Astrocyte (in vitro differentiated cells and primary cell): Measurements from ENCODE around the gene HAP1. TPM values are rescaled to one million over a fixed set of nuclear protein-coding genes. Genes with fewer than 3 reads are reported as not detected.
"Not testable (repeated sequence)": the region's sequence is repeated elsewhere in the genome, so short reads cannot be mapped to it uniquely, and the experiment has no call there.

Experiments
- DNase-seq: peaks from one replicate; pipeline ENCODE4 v3.0.0-alpha.2; 2010; ENCODE audit warnings: low read depth
- FAIRE-seq: peaks from 2 replicates; lab custom pipeline; 2011; peaks lifted over from hg19 to GRCh38; lab: Jason Lieb, UNC
- H2AFZ ChIP-seq: 2 replicates; pipeline ENCODE4 v1.6.0; 2012; ENCODE audit warnings: low read depth, low read length, inconsistent platforms
- H3K27ac ChIP-seq: 2 replicates; pipeline ENCODE4 v1.5.1; 2011; ENCODE audit warnings: low read depth, low read length, inconsistent platforms
- H3K27me3 ChIP-seq: 2 replicates; pipeline ENCODE4 v1.6.0; 2011; ENCODE audit warnings: low read length, inconsistent platforms; ENCODE audit not compliant: insufficient read depth
- H3K36me3 ChIP-seq: 2 replicates; pipeline ENCODE4 v1.5.1; 2011; ENCODE audit warnings: low read length, inconsistent platforms; ENCODE audit not compliant: insufficient read depth
- H3K4me1 ChIP-seq: 2 replicates; pipeline ENCODE4 v1.5.1; 2011; ENCODE audit warnings: low read length, inconsistent platforms; ENCODE audit not compliant: insufficient read depth
- H3K4me2 ChIP-seq: 2 replicates; pipeline ENCODE4 v1.6.0; 2012; ENCODE audit warnings: low read length, inconsistent platforms
- H3K4me3 ChIP-seq: 2 replicates; pipeline ENCODE4 v1.5.1; 2011; ENCODE audit warnings: low read depth, mild to moderate bottlenecking, low read length, inconsistent platforms; ENCODE audit not compliant: insufficient read depth
- H3K79me2 ChIP-seq: 2 replicates; pipeline ENCODE4 v1.6.0; 2012; ENCODE audit warnings: mild to moderate bottlenecking, low read length, inconsistent platforms; ENCODE audit not compliant: insufficient read depth
- H3K9ac ChIP-seq: 2 replicates; pipeline ENCODE4 v1.6.0; 2012; ENCODE audit warnings: mild to moderate bottlenecking, low read length, inconsistent platforms
- H3K9me3 ChIP-seq: 2 replicates; pipeline ENCODE4 v1.5.1; 2012; ENCODE audit warnings: low read depth, mild to moderate bottlenecking, low read length, inconsistent platforms; ENCODE audit not compliant: insufficient read depth
- H4K20me1 ChIP-seq: 2 replicates; pipeline ENCODE4 v1.6.0; 2012; ENCODE audit warnings: low read length, inconsistent platforms; ENCODE audit not compliant: insufficient read depth
- H3K27ac Mint-ChIP-seq: one replicate; pipeline ENCODE4 v1.8.0; 2021; ENCODE audit warnings: mild to moderate bottlenecking, mixed read lengths; ENCODE audit not compliant: unreplicated experiment
- H3K27me3 Mint-ChIP-seq: one replicate; pipeline ENCODE4 v1.8.0; 2021; ENCODE audit warnings: low read depth, mixed read lengths; ENCODE audit not compliant: unreplicated experiment
- H3K36me3 Mint-ChIP-seq: one replicate; pipeline ENCODE4 v1.8.0; 2021; ENCODE audit warnings: low read depth, mixed read lengths; ENCODE audit not compliant: unreplicated experiment
- H3K4me1 Mint-ChIP-seq: one replicate; pipeline ENCODE4 v1.8.0; 2021; ENCODE audit warnings: low read depth, mixed read lengths; ENCODE audit not compliant: unreplicated experiment
- H3K4me3 Mint-ChIP-seq: one replicate; pipeline ENCODE4 v1.8.0; 2021; ENCODE audit warnings: mild to moderate bottlenecking, moderate library complexity, mixed read lengths; ENCODE audit not compliant: unreplicated experiment
- H3K9me3 Mint-ChIP-seq: one replicate; pipeline ENCODE4 v1.8.0; 2021; ENCODE audit warnings: mild to moderate bottlenecking, mixed read lengths; ENCODE audit not compliant: unreplicated experiment
- EZH2 ChIP-seq: IDR thresholded peaks from 2 replicates; pipeline ENCODE4 v1.6.1; 2012; ENCODE audit warnings: mild to moderate bottlenecking, low read length, inconsistent platforms; ENCODE audit not compliant: insufficient read depth
- total RNA-seq: library from RNA; stranded (reverse); gene quantifications from 2 replicates; pipeline ENCODE4 v1.2.1, GENCODE V29; 2021
- TF ChIP-seq, protein P1 (sequence below): IDR thresholded peaks from 2 replicates; pipeline ENCODE4 v1.5.1; 2011; ENCODE audit warnings: low read depth, mild to moderate bottlenecking, inconsistent platforms, low read length, moderate library complexity; ENCODE audit not compliant: insufficient read depth

HAP1 gene
- total RNA-seq, 1 donor from 2014 or later, result 0.52 TPM

DNA sequence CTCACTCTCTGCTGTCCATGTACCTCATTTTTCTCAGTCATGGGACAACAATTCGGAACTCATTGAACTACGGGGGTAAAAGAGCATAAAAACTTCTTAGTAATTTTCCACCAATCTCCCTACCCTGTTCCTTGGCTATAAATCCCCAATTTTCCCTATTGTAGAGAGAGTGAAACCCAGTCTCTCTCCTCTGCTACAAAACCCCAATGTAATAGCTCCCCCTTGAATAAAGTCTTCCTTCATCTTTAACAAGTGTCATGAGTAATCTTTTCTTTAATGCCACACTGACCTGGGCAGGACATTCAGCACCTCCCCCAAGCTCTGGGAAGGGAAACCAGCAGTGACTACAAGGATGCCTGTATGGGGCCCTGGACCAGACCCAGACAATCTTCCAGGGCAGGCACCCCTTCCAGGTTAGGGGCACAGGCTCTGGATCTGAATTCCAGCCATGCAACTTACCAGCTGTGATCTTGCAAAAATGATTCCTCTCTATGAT, 56.0 kb downstream of the HAP1 start:
- peaks cover 3% of the 10 kb centered on the region for H3K9me3 Mint-ChIP-seq
- Histone ChIP-seq H3K4me1 (peaks cover 12% of the 10 kb centered on the region), H3K36me3 (no peaks in the 10 kb centered on the region), H3K9me3 (no peaks in the 10 kb centered on the region), H2AFZ (peak overlapping the region; percentile 62), H3K4me3 (peak overlapping the region; percentile 36), H3K79me2 (no peaks in the 10 kb centered on the region), H3K4me2 (peak overlapping the region; percentile 83), H4K20me1 (no peaks in the 10 kb centered on the region), H3K27me3 (no peaks in the 10 kb centered on the region), H3K9ac (peak overlapping the region; percentile 35), H3K27ac (peak overlapping the region; percentile 7)
- no peak for DNase-seq
- H3K4me1 Mint-ChIP-seq, result peaks cover 12% of the 10 kb centered on the region
- H3K36me3 Mint-ChIP-seq, result peaks cover 3% of the 10 kb centered on the region
- H3K27me3 Mint-ChIP-seq, result peaks cover 4% of the 10 kb centered on the region
- TF ChIP-seq, protein P1, sequence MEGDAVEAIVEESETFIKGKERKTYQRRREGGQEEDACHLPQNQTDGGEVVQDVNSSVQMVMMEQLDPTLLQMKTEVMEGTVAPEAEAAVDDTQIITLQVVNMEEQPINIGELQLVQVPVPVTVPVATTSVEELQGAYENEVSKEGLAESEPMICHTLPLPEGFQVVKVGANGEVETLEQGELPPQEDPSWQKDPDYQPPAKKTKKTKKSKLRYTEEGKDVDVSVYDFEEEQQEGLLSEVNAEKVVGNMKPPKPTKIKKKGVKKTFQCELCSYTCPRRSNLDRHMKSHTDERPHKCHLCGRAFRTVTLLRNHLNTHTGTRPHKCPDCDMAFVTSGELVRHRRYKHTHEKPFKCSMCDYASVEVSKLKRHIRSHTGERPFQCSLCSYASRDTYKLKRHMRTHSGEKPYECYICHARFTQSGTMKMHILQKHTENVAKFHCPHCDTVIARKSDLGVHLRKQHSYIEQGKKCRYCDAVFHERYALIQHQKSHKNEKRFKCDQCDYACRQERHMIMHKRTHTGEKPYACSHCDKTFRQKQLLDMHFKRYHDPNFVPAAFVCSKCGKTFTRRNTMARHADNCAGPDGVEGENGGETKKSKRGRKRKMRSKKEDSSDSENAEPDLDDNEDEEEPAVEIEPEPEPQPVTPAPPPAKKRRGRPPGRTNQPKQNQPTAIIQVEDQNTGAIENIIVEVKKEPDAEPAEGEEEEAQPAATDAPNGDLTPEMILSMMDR, result no peak
- TF ChIP-seq EZH2, result no peak
- peak overlapping the region; percentile 58 for H3K4me3 Mint-ChIP-seq
- no peak for FAIRE-seq
- peak overlapping the region; percentile 92 for H3K27ac Mint-ChIP-seq

DNA sequence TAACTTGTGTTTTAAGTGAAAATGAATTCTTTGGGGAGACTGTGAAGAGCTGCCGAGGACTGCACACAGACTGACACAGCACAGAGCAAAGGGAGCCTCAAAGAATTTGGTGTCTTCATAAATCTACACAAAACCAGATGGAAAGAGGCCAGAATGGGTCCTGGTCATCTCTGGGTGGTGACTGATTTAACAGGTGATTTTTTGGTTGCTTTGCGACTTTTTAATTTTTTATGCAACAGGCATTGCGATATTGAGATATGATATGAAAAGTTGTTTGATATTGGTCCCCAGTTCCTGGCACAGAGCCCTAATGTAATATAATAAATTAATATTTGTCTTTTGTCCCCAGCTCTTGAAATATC, 58.4 kb downstream of the HAP1 start:
- FAIRE-seq, result no peak
- Mint-ChIP-seq H3K27me3 (no peaks in the 10 kb centered on the region), H3K4me1 (peaks cover 14% of the 10 kb centered on the region), H3K36me3 (no peaks in the 10 kb centered on the region), H3K4me3 (no peak overlapping the region), H3K27ac (peak overlapping the region; percentile 38), H3K9me3 (peaks cover 3% of the 10 kb centered on the region)
- H3K9ac ChIP-seq, result no peak overlapping the region
- no peaks in the 10 kb centered on the region for H4K20me1 ChIP-seq
- H3K4me3 ChIP-seq, result no peak overlapping the region
- no peak for TF ChIP-seq EZH2
- H3K4me1 ChIP-seq, result peaks cover 12% of the 10 kb centered on the region
- H2AFZ ChIP-seq, result no peak overlapping the region
- H3K27ac ChIP-seq, result no peak overlapping the region
- no peaks in the 10 kb centered on the region for H3K27me3 ChIP-seq
- H3K79me2 ChIP-seq, result no peaks in the 10 kb centered on the region
- no peaks in the 10 kb centered on the region for H3K36me3 ChIP-seq
- no peak overlapping the region for H3K4me2 ChIP-seq
- no peak for DNase-seq
- H3K9me3 ChIP-seq, result no peaks in the 10 kb centered on the region

DNA sequence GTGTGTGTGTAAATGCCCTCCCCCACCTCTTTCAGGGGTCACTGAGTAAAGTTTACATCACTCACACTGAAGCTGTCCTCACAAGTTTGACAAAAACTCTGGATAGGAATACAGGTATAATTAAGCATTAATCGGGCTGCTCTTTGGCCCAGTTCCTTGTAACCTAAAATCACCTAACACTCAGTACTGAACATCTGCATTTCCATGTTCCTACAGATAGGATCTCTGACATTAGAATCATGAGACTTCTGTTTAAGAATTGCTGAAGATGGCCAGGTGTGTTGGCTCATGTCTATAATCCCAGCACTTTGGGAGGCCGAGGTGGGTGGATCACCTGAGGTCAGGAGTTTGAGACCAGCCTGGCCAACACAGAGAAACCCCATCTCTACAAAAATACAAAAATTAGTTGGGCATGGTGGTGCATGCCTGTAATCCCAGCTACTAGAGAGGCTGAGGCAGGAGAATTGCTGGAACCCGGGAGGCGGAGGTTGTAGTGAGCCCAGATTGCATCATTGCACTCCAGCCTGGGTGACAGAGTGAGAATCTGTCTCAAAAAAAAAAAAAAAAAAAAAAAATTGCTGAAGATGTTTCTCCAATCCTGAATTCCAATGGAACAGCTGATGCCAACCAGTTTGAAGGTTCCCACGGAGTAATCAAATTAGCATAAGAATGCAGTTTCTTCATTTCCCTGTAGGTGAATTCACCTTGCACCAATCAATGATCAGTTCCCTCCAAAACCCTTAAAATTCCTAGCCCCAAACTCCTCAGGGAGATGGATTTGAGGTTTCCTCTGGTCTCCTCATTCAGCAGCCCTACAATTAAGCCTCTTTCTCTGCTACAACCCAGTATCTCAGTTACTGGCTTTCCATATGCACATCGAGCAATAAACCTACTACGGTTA, 59.0 kb downstream of the HAP1 start:
- peaks cover 12% of the 10 kb centered on the region for H3K4me1 ChIP-seq

More for the DNA sequence above, 59.0 kb downstream of the HAP1 start:
- not testable (repeated sequence) for FAIRE-seq, H3K9ac ChIP-seq, H3K36me3 ChIP-seq, H3K4me3 ChIP-seq, H3K36me3 Mint-ChIP-seq, H3K27me3 ChIP-seq, H3K79me2 ChIP-seq, H4K20me1 ChIP-seq, H3K27ac ChIP-seq, H3K4me3 Mint-ChIP-seq, H3K9me3 Mint-ChIP-seq, H3K9me3 ChIP-seq, DNase-seq, H3K4me2 ChIP-seq, H2AFZ ChIP-seq, H3K27me3 Mint-ChIP-seq
- peak overlapping the region; percentile 38 for H3K27ac Mint-ChIP-seq
- H3K4me1 Mint-ChIP-seq, result peaks cover 14% of the 10 kb centered on the region

Other genes with a start within 250 kb of the HAP1 start
- not detected in 2 replicates for gene KRT36, start 244.7 kb downstream of the HAP1 start, total RNA-seq
- gene KRT13, start 229.0 kb downstream of the HAP1 start, total RNA-seq, result not detected in 2 replicates
- gene KRT15, start 215.8 kb downstream of the HAP1 start, total RNA-seq, result 0.26 and 0.79 TPM in 2 replicates
- gene KRT19, start 206.3 kb downstream of the HAP1 start, total RNA-seq, result 113 and 210 TPM in 2 replicates
- gene KRT9, start 162.6 kb downstream of the HAP1 start, total RNA-seq, result 0.09 TPM in 1 of 2 replicates, not detected in the other
- gene KRT14, start 147.7 kb downstream of the HAP1 start, total RNA-seq, result 1.0 and 2.2 TPM in 2 replicates
- gene KRT16, start 121.9 kb downstream of the HAP1 start, total RNA-seq, result 0.79 and 1.3 TPM in 2 replicates
- gene KRT17, start 110.1 kb downstream of the HAP1 start, total RNA-seq, result 21.4 and 28.3 TPM in 2 replicates
- gene EIF1, start 45.8 kb downstream of the HAP1 start, total RNA-seq, result 767 and 795 TPM in 2 replicates
- not detected in 2 replicates for gene GAST, start 22.3 kb downstream of the HAP1 start, total RNA-seq
- 236 TPM in 2 replicates for gene JUP, start 52.1 kb upstream of the HAP1 start, total RNA-seq
- 81.5 and 110 TPM in 2 replicates for gene P3H4, start 77.3 kb upstream of the HAP1 start, total RNA-seq
- gene FKBP10, start 78.4 kb upstream of the HAP1 start, total RNA-seq, result 446 and 584 TPM in 2 replicates
- 47.4 and 56.1 TPM in 2 replicates for gene NT5C3B, start 101.6 kb upstream of the HAP1 start, total RNA-seq
- not detected in 2 replicates for gene KLHL10, start 103.2 kb upstream of the HAP1 start, total RNA-seq
- gene KLHL11, start 130.8 kb upstream of the HAP1 start, total RNA-seq, result 12.3 and 12.8 TPM in 2 replicates
- 296 and 326 TPM in 2 replicates for gene ACLY, start 184.3 kb upstream of the HAP1 start, total RNA-seq
- gene ODAD4, start 196.0 kb upstream of the HAP1 start, total RNA-seq, result 0.98 and 1.1 TPM in 2 replicates
- gene CNP, start 232.2 kb upstream of the HAP1 start, total RNA-seq, result 169 and 177 TPM in 2 replicates